AG04449 (cell line): Measurements from ENCODE around the gene PSENEN.

Source experiments
- CTCF ChIA-PET: fragments of 350-600 bp; formaldehyde crosslinking; extraction: SDS; loops from one replicate; lab custom pipeline; 2021; ENCODE audit warnings: antibody characterized with exemption; lab: Yijun Ruan, JAX
- POLR2A ChIA-PET: fragments of 400-600, 350-600 bp; formaldehyde crosslinking; extraction: SDS; loops from one replicate; lab custom pipeline; 2020; ENCODE audit warnings: antibody characterized with exemption, inconsistent platforms; lab: Yijun Ruan, JAX
- DNase-seq: peaks from one replicate; pipeline ENCODE4 v3.0.0-alpha.2; 2010; ENCODE audit warnings: low read depth, low spot score
- H3K4me3 ChIP-seq: 2 replicates; pipeline ENCODE4 v1.5.1; 2011; ENCODE audit warnings: low read depth, mild to moderate bottlenecking, control low read depth, low read length
- TF ChIP-seq, protein P1 (sequence below): IDR thresholded peaks from one replicate; pipeline ENCODE4 v1.5.1; 2011; ENCODE audit warnings: mild to moderate bottlenecking, moderate library complexity, low read length, control low read depth, inconsistent platforms; ENCODE audit not compliant: insufficient read depth; ENCODE audit errors: missing control alignments

The PSENEN gene

DNA sequence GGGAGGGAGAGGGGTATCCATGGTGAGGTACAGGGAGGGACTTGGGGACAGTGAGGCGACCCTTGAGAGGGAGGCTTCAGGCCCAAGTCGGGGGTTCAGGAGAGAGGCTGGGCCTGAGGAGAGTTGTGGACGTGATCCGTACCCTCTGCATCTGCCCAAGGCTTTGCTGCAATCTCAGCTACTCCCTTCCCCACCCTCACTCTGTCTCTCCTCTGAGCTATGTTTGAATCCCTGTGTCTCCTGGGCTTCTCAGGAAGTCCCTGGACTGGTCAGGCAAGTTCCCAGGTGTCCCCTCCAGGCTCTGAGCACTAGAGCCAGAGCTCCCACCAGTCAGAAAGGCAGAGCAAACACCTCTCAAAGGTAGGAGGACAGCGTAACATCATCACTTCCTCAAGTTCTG is 4.7 kb downstream of the PSENEN start:
- CTCF ChIA-PET, result interaction anchor here (1.0 kb wide), 1 partner anchor 10 kb away, joined by 3 read pairs; no protein-coding TSS in a partner anchor
- H3K4me3 ChIP-seq, result no peak overlapping the region
- no peak for DNase-seq
- TF ChIP-seq, protein P1, sequence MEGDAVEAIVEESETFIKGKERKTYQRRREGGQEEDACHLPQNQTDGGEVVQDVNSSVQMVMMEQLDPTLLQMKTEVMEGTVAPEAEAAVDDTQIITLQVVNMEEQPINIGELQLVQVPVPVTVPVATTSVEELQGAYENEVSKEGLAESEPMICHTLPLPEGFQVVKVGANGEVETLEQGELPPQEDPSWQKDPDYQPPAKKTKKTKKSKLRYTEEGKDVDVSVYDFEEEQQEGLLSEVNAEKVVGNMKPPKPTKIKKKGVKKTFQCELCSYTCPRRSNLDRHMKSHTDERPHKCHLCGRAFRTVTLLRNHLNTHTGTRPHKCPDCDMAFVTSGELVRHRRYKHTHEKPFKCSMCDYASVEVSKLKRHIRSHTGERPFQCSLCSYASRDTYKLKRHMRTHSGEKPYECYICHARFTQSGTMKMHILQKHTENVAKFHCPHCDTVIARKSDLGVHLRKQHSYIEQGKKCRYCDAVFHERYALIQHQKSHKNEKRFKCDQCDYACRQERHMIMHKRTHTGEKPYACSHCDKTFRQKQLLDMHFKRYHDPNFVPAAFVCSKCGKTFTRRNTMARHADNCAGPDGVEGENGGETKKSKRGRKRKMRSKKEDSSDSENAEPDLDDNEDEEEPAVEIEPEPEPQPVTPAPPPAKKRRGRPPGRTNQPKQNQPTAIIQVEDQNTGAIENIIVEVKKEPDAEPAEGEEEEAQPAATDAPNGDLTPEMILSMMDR, result no peak
- POLR2A ChIA-PET, result no interaction called here

DNA sequence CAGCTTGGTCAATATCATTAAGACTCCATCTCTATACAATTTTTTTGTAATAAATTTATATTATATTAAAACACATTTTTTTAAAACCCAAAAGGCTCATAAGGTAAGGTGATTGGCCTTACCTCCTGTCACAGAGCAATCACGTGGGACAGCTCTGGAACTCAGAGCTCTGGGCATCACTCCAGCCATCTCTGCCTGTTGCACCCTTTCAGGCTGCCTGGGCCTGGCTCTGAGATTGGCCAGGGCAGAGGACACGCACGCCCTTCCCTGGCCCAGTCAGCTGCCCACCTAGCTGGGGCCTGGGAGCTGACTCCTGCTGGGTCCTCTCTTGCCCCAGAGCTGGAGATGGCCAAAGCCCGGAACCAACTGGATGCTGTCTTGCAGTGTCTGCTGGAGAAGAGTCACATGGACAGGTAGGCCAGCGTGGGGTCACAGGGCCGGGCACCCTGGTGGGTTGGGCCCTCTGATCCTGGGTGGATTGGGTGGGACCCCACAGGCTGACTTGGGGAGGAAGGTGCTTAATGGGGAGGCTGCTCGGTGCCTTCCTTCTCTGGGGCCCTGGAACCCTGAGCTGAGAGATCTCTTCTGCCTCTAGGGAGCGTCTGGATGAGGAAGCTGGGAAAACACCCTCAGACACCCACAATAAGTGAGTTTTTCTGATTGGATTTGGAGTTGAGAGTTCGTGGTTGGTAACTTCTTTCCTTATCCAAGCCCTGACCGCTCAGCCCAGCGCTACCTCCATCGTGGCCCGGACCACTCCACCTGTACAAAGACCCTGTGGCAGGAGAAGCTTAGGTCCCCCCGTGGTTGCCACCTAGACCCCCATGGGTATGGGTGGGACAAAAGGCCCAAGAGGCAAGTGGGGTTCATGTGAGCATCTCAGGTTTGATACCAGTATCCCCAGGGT is 6.6 kb downstream of the PSENEN start:
- CTCF ChIA-PET, result no interaction called here
- POLR2A ChIA-PET, result no interaction called here
- TF ChIP-seq, protein P1, result no peak
- no peak for DNase-seq
- no peak overlapping the region for H3K4me3 ChIP-seq

DNA sequence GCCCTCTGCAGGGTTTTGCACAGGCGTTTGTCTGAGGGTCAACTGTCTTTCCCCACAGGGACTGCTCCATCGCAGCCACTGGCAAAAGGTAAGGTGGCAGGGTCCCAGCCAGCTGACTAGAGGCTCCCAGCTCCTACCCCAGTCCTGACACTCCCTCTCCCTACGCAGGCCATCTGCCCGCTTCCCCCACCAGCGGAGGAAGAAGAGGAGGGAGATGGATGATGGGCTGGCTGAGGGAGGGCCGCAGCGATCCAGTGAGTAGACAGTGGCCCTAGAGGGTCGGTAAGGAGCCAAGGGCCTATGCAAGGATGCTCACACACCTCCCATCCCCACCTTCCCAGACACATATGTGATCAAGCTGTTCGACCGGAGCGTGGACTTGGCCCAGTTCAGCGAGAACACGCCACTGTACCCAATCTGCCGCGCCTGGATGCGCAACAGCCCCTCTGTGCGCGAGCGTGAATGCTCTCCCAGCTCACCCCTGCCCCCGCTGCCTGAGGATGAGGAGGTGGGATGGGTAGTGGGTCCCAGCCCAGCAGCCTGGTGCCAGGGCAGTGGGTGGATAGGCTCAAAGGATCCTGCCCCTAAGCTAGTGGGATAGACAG is 7.4 kb downstream of the PSENEN start:
- POLR2A ChIA-PET, result no interaction called here
- H3K4me3 ChIP-seq, result no peak overlapping the region
- CTCF ChIA-PET, result no interaction called here
- DNase-seq, result no peak
- TF ChIP-seq, protein P1, result no peak

DNA sequence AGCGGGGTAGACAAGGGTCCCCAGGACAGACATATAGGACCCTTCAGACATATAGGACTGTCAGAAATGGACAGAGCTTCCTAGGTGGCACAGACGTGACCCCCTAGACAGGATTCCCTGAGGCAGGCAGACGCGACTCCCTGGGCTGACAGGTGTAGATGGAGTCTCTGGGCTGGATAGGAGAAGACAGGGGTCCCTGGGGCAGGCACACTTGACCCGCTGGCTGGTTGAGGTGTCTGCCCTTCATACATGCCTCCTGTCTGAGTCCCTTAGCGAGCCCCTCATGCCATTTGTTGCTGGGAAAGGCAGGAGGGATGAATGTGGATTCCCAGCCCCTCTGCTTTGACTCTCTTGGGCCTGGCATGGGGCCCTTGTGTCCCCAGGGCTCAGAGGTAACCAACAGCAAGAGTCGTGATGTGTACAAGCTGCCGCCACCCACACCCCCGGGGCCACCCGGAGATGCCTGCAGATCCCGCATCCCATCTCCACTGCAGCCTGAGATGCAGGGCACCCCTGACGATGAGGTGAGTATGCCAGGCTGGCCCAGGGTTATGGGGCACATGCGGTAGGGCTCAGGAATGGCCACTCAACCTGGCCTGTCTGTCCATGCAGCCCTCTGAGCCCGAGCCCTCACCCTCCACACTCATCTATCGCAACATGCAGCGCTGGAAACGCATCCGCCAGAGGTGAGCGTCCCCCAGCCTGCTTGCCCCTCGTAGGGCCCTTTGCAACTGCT is 8.4 kb downstream of the PSENEN start:
- TF ChIP-seq, protein P1, result no peak
- ChIA-PET CTCF (no interaction called here), POLR2A (interaction anchor here (0.7 kb wide), 1 partner anchor 14 kb away, joined by 3 read pairs; no protein-coding TSS in a partner anchor)
- H3K4me3 ChIP-seq, result no peak overlapping the region
- no peak for DNase-seq

DNA sequence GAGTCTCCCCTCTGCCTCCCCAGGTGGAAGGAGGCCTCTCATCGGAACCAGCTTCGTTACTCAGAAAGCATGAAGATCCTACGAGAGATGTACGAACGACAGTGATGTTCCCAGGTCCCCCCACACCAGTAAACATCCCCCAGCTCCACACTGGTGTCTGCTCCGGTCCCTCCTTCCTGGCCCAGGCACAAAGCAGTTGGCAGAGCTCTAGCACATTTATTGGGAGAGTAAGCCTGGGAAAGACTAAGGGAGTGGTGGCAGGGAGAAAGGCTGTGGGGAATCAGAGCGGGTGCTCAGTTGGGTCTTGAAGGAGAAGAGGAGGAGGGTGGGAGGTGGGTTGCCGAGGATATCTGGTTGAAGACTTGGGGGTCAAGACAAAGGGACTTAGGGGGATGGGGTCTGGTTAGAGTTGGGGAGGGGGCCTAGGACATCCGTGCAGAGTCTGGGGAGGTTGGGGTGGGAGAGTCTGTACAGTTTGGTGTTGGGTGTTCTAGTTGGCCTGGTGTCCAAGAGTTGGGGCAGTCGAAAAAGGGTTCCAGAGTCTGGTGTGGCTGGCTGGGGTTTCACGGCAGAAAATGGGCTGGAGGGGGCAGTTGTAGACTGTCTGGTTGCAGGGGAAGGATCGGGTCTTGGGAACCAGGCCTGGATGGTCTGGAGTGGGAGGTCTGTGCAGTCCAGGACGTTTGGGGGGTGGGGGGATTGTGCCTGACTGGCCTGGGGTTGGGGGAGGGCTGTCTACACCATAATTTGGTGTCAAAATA is 9.1 kb downstream of the PSENEN start:
- H3K4me3 ChIP-seq, result no peak overlapping the region
- no peak for DNase-seq
- TF ChIP-seq, protein P1, result no peak
- CTCF ChIA-PET, result no interaction called here
- POLR2A ChIA-PET, result interaction anchor here (0.7 kb wide), 1 partner anchor 14 kb away, joined by 3 read pairs; no protein-coding TSS in a partner anchor
